Measurements from ENCODE around the gene PHACTR3.

- TF ChIP-seq CTCF (IDR thresholded peaks at IDR 0.05), result no peak
- no peak for TF ChIP-seq POLR2AphosphoS5 (IDR thresholded peaks at IDR 0.05)
- TF ChIP-seq POLR2A (IDR thresholded peaks at IDR 0.05), result no peak
These were observed 260.4 kb downstream of the PHACTR3 start for GRCh38 chr20:59864726-59865125.
